Measurements from ENCODE around the gene PCDHA2. TPM values are rescaled to one million over a fixed set of nuclear protein-coding genes. Genes with fewer than 3 reads are reported as not detected.
"Not testable (repeated sequence)": the region's sequence is repeated elsewhere in the genome, so short reads cannot be mapped to it uniquely, and the experiment has no call there.

Gene PCDHA2
- total and polyA plus RNA-seq, 2 donors = 0.02 TPM; not detected in 1

DNA sequence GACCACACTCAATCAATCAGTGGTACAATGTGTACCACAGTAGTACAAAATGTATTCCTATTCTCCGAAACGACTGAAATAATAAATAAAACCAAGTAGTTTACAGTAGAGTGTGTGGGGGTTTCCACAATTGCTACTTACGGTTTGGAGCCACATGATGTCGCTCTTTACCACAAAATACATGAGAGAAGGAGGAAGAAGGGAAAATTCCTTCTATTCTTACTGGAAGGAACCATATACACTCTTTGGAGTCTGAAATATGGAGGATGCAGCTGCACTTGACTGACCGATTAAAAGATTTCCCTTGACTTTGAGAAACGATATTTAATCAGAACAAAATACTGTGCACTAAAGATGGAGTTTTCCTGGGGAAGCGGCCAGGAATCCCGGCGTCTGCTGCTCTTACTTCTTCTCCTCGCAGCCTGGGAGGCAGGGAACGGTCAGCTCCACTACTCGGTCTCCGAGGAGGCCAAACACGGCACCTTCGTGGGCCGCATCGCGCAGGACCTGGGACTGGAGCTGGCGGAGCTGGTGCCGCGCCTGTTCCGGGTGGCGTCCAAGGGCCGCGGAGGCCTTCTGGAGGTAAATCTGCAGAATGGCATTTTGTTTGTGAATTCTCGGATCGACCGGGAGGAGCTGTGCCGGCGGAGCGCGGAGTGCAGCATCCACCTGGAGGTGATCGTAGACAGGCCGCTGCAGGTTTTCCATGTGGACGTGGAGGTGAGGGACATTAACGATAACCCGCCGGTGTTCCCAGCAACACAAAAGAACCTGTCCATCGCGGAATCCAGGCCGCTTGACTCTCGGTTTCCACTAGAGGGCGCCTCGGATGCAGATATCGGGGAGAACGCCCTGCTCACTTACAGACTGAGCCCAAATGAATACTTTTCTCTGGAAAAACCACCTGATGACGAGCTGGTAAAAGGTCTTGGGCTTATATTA, 12.5 kb downstream of the PCDHA2 start, which contains the start of gene PCDHA4:
Gene PCDHA4, plus strand, starts transcription at position 235 of the 942 bp plus-strand sequence.
- H3K4me1 ChIP-seq (ENCODE audit: control insufficient read depth in 2 of 2, insufficient read depth in 2 of 2, low read length in 2 of 2) = no peaks in the 10 kb centered on the region
- peaks cover 0 to 9% of the 10 kb centered on the region in 2 donors for H3K27me3 ChIP-seq (ENCODE audit: control insufficient read depth in 2 of 2, insufficient read depth in 1 of 2, low read length in 1 of 2)
- H3K36me3 ChIP-seq (ENCODE audit: control insufficient read depth in 2 of 2, insufficient read depth in 2 of 2, low read length in 1 of 2) = no peaks in the 10 kb centered on the region
- no peak within 1 kb of the TSS for H3K27ac ChIP-seq (ENCODE audit: low read depth in 1 of 2, low read length in 1 of 2)
- H3K4me3 ChIP-seq (ENCODE audit: low read length in 2 of 2) = no peak within 1 kb of the TSS
- 27% methylated on average over 36 of the region's 47 CpGs for whole genome bisulfite sequencing
- no peak for DNase-seq (ENCODE audit: low read depth in 6 of 9, low spot score in 9 of 9)
- H3K9me3 ChIP-seq (ENCODE audit: control insufficient read depth in 2 of 2, insufficient read depth in 1 of 2, low read length in 1 of 2) = peaks cover 5 to 34% of the 10 kb centered on the region in 2 donors

DNA sequence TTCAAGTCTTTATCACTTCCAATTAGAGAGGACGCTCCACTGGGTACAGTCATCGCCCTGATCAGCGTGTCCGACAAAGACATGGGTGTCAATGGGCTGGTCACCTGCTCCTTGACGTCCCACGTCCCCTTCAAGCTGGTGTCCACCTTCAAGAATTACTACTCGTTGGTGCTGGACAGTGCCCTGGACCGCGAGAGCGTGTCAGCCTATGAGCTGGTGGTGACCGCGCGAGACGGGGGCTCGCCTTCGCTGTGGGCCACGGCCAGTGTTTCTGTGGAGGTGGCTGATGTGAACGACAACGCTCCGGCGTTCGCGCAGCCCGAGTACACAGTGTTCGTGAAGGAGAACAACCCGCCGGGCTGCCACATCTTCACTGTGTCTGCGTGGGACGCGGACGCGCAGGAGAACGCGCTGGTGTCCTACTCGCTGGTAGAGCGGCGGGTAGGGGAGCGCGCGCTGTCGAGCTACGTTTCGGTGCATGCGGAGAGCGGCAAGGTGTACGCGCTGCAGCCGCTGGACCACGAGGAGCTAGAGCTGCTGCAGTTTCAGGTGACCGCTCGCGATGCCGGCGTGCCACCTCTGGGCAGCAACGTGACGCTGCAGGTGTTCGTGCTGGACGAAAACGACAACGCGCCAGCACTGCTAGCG, 13.7 kb downstream of the PCDHA2 start:
- not testable (repeated sequence) for H3K4me3 ChIP-seq (ENCODE audit: low read length in 2 of 2); H3K27ac ChIP-seq (ENCODE audit: low read depth in 1 of 2, low read length in 1 of 2); H3K36me3 ChIP-seq (ENCODE audit: control insufficient read depth in 2 of 2, insufficient read depth in 2 of 2, low read length in 1 of 2); DNase-seq (ENCODE audit: low read depth in 6 of 9, low spot score in 9 of 9); H3K27me3 ChIP-seq (ENCODE audit: control insufficient read depth in 2 of 2, insufficient read depth in 1 of 2, low read length in 1 of 2); H3K4me1 ChIP-seq (ENCODE audit: control insufficient read depth in 2 of 2, insufficient read depth in 2 of 2, low read length in 2 of 2)
- 74% methylated on average over 62 of the region's 62 CpGs for WGBS
- peaks cover 0 to 22% of the 10 kb centered on the region in 2 donors for H3K9me3 ChIP-seq (ENCODE audit: control insufficient read depth in 2 of 2, insufficient read depth in 1 of 2, low read length in 1 of 2)

DNA sequence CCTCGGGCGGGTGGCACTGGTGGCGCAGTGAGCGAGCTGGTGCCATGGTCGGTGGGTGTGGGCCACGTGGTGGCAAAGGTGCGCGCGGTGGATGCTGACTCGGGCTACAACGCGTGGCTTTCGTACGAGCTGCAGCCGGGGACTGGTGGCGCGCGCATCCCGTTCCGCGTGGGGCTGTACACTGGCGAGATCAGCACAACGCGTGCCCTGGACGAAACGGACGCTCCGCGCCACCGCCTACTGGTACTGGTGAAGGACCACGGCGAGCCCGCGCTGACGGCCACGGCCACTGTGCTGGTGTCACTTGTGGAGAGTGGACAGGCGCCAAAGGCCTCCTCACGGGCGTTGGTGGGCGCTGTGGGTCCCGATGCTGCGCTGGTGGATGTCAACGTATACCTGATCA, 14.2 kb downstream of the PCDHA2 start:
- Histone ChIP-seq H3K4me1 (ENCODE audit: control insufficient read depth in 2 of 2, insufficient read depth in 2 of 2, low read length in 2 of 2) (no peaks in the 10 kb centered on the region), H3K27me3 (ENCODE audit: control insufficient read depth in 2 of 2, insufficient read depth in 1 of 2, low read length in 1 of 2) (no peaks in the 10 kb centered on the region), H3K36me3 (ENCODE audit: control insufficient read depth in 2 of 2, insufficient read depth in 2 of 2, low read length in 1 of 2) (no peaks in the 10 kb centered on the region), H3K27ac (ENCODE audit: low read depth in 1 of 2, low read length in 1 of 2) (no peak overlapping the region), H3K9me3 (ENCODE audit: control insufficient read depth in 2 of 2, insufficient read depth in 1 of 2, low read length in 1 of 2) (peaks cover 0 to 22% of the 10 kb centered on the region in 2 donors), H3K4me3 (ENCODE audit: low read length in 2 of 2) (no peak overlapping the region)
- 76% methylated on average over 43 of the region's 43 CpGs for WGBS
- no peak for DNase-seq (ENCODE audit: low read depth in 6 of 9, low spot score in 9 of 9)

DNA sequence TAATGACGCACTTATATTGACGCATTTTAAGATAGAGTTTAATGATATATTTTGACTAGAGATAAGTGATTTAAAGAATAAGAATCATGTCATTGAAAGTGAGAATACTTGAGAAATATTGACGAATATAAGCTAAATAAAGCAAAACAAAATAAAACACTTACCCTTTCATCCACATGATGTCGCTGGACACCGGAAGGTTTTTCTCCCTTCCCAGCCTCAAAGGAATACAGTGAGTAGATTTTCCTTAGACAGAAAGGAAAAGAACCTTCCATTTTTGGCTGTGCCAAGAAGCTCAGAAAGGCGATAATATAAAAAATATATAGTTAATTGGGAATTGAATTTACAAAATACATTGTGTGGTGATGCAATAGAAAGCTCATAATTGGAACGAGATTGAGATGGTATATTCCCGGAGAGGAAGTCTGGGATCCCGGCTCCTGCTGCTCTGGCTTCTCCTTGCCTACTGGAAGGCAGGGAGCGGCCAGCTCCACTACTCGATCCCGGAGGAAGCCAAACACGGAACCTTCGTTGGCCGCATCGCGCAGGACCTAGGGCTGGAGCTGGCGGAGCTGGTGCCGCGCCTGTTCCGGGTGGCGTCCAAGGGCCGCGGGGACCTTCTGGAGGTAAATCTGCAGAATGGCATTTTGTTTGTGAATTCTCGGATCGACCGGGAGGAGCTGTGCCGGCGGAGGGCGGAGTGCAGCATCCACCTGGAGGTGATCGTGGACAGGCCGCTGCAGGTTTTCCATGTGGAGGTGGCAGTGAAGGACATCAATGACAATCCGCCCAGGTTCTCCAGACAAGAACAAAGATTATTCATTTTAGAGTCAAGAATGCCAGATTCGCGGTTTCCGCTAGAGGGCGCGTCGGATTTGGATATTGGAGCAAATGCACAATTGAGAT, 27.0 kb downstream of the PCDHA2 start, which contains the start of gene PCDHA5:
Gene PCDHA5, plus strand, starts transcription at position 239 of the 906 bp plus-strand sequence.
- Histone ChIP-seq H3K27ac (ENCODE audit: low read depth in 1 of 2, low read length in 1 of 2) (no peak within 1 kb of the TSS), H3K4me3 (ENCODE audit: low read length in 2 of 2) (no peak within 1 kb of the TSS), H3K27me3 (ENCODE audit: control insufficient read depth in 2 of 2, insufficient read depth in 1 of 2, low read length in 1 of 2) (peaks cover 0 to 3% of the 10 kb centered on the region in 2 donors), H3K9me3 (ENCODE audit: control insufficient read depth in 2 of 2, insufficient read depth in 1 of 2, low read length in 1 of 2) (peaks cover 5 to 20% of the 10 kb centered on the region in 2 donors), H3K4me1 (ENCODE audit: control insufficient read depth in 2 of 2, insufficient read depth in 2 of 2, low read length in 2 of 2) (no peaks in the 10 kb centered on the region), H3K36me3 (ENCODE audit: control insufficient read depth in 2 of 2, insufficient read depth in 2 of 2, low read length in 1 of 2) (no peaks in the 10 kb centered on the region)
- DNase-seq (ENCODE audit: low read depth in 6 of 9, low spot score in 9 of 9) = peak in 1 of 9 donors; percentile 16
- WGBS = 39% methylated on average over 39 of the region's 39 CpGs

DNA sequence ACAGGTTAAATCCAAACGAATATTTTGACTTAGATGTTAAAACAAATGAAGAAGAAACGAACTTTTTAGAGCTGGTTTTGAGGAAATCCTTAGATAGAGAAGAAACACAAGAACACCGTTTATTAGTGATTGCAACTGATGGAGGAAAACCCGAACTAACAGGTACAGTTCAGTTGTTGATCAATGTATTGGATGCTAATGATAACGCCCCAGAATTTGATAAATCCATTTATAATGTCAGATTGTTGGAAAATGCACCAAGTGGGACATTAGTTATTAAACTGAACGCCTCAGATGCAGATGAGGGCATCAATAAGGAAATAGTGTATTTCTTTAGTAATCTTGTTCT, 27.6 kb downstream of the PCDHA2 start:
- no peak overlapping the region for H3K4me3 ChIP-seq (ENCODE audit: low read length in 2 of 2)
- WGBS = 31% methylated on average over 6 of the region's 6 CpGs
- no peaks in the 10 kb centered on the region for H3K36me3 ChIP-seq (ENCODE audit: control insufficient read depth in 2 of 2, insufficient read depth in 2 of 2, low read length in 1 of 2)

DNA sequence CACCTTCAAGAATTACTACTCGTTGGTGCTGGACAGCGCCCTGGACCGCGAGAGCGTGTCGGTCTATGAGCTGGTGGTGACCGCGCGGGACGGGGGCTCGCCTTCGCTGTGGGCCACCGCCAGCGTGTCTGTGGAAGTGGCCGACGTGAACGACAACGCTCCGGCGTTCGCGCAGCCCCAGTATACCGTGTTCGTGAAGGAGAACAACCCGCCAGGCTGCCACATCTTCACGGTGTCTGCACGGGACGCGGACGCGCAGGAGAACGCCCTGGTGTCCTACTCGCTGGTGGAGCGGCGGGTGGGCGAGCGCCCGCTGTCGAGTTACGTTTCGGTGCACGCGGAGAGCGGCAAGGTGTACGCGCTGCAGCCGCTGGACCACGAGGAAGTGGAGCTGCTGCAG, 28.3 kb downstream of the PCDHA2 start:
- peaks cover 5 to 20% of the 10 kb centered on the region in 2 donors for H3K9me3 ChIP-seq (ENCODE audit: control insufficient read depth in 2 of 2, insufficient read depth in 1 of 2, low read length in 1 of 2)
- not testable (repeated sequence) for H3K27me3 ChIP-seq (ENCODE audit: control insufficient read depth in 2 of 2, insufficient read depth in 1 of 2, low read length in 1 of 2); H3K4me1 ChIP-seq (ENCODE audit: control insufficient read depth in 2 of 2, insufficient read depth in 2 of 2, low read length in 2 of 2); H3K27ac ChIP-seq (ENCODE audit: low read depth in 1 of 2, low read length in 1 of 2); H3K36me3 ChIP-seq (ENCODE audit: control insufficient read depth in 2 of 2, insufficient read depth in 2 of 2, low read length in 1 of 2); DNase-seq (ENCODE audit: low read depth in 6 of 9, low spot score in 9 of 9); H3K4me3 ChIP-seq (ENCODE audit: low read length in 2 of 2)
- WGBS = 67% methylated on average over 48 of the region's 48 CpGs

More for the DNA sequence above, 27.6 kb downstream of the PCDHA2 start:
- peak in 1 of 9 donors; percentile 13 for DNase-seq (ENCODE audit: low read depth in 6 of 9, low spot score in 9 of 9)
- Histone ChIP-seq H3K9me3 (ENCODE audit: control insufficient read depth in 2 of 2, insufficient read depth in 1 of 2, low read length in 1 of 2) (peaks cover 5 to 20% of the 10 kb centered on the region in 2 donors), H3K4me1 (ENCODE audit: control insufficient read depth in 2 of 2, insufficient read depth in 2 of 2, low read length in 2 of 2) (no peaks in the 10 kb centered on the region), H3K27ac (ENCODE audit: low read depth in 1 of 2, low read length in 1 of 2) (no peak overlapping the region), H3K27me3 (ENCODE audit: control insufficient read depth in 2 of 2, insufficient read depth in 1 of 2, low read length in 1 of 2) (peaks cover 0 to 3% of the 10 kb centered on the region in 2 donors)

DNA sequence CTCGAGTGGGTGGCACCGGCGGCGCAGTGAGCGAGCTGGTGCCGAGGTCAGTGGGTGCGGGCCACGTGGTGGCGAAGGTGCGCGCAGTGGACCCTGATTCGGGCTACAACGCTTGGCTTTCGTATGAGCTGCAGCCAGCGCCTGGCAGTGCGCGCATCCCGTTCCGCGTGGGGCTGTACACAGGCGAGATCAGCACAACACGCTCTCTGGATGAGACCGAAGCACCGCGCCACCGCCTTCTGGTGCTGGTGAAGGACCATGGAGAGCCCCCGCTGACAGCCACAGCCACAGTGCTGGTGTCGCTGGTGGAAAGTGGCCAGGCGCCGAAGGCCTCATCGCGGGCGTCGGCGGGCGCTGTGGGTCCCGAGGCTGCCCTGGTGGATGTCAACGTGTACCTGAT, 28.8 kb downstream of the PCDHA2 start:
- 64% methylated on average over 38 of the region's 38 CpGs for WGBS
- Histone ChIP-seq H3K9me3 (ENCODE audit: control insufficient read depth in 2 of 2, insufficient read depth in 1 of 2, low read length in 1 of 2) (peaks cover 5 to 20% of the 10 kb centered on the region in 2 donors), H3K36me3 (ENCODE audit: control insufficient read depth in 2 of 2, insufficient read depth in 2 of 2, low read length in 1 of 2) (no peaks in the 10 kb centered on the region), H3K4me1 (ENCODE audit: control insufficient read depth in 2 of 2, insufficient read depth in 2 of 2, low read length in 2 of 2) (no peaks in the 10 kb centered on the region), H3K4me3 (ENCODE audit: low read length in 2 of 2) (no peak overlapping the region), H3K27ac (ENCODE audit: low read depth in 1 of 2, low read length in 1 of 2) (no peak overlapping the region), H3K27me3 (ENCODE audit: control insufficient read depth in 2 of 2, insufficient read depth in 1 of 2, low read length in 1 of 2) (peaks cover 0 to 8% of the 10 kb centered on the region in 2 donors)
- DNase-seq (ENCODE audit: low read depth in 6 of 9, low spot score in 9 of 9) = no peak

DNA sequence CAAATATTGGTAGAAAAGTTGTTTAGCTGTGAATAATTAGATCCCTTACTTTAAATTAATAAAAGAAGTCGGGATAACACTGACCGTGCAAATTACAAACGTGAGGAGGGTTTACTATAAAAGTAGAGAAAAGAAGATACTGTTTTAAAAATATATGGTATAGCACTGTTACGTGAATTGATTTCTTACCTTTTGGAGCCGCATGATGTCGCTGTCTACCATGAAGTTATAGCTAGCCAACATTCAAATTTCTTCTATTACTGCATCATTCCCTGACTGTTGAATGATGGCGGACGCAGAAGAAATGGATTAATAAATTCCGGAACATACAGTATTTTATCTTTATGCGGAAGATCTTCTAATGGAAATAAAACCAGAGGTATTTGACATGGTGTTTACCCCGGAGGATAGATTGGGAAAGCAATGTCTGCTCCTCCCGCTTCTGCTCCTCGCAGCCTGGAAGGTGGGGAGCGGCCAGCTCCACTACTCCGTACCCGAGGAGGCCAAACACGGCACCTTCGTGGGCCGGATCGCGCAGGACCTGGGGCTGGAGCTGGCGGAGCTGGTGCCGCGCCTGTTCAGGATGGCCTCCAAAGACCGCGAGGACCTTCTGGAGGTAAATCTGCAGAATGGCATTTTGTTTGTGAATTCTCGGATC, 33.2 kb downstream of the PCDHA2 start, which contains the start of gene PCDHA6:
Gene PCDHA6, plus strand, starts transcription at position 257 of the 658 bp plus-strand sequence. Its CDS starts 132 bp downstream, at position 389.
- H3K4me1 ChIP-seq (ENCODE audit: control insufficient read depth in 2 of 2, insufficient read depth in 2 of 2, low read length in 2 of 2) = no peaks in the 10 kb centered on the region
- peaks cover 0 to 7% of the 10 kb centered on the region in 2 donors for H3K27me3 ChIP-seq (ENCODE audit: control insufficient read depth in 2 of 2, insufficient read depth in 1 of 2, low read length in 1 of 2)
- no peak within 1 kb of the TSS for H3K4me3 ChIP-seq (ENCODE audit: low read length in 2 of 2)
- no peaks in the 10 kb centered on the region for H3K36me3 ChIP-seq (ENCODE audit: control insufficient read depth in 2 of 2, insufficient read depth in 2 of 2, low read length in 1 of 2)
- peaks cover 9 to 18% of the 10 kb centered on the region in 2 donors for H3K9me3 ChIP-seq (ENCODE audit: control insufficient read depth in 2 of 2, insufficient read depth in 1 of 2, low read length in 1 of 2)
- DNase-seq (ENCODE audit: low read depth in 6 of 9, low spot score in 9 of 9) = no peak
- WGBS = 25% methylated on average over 27 of the region's 27 CpGs
- no peak within 1 kb of the TSS for H3K27ac ChIP-seq (ENCODE audit: low read depth in 1 of 2, low read length in 1 of 2)
